Activated T-cell treated with anti-CD3 and anti-CD28 coated beads, Interleukin-2, amount 50 U/mL, for 72 hours (primary cell): ENCODE results near the gene GAB2. TPM values are rescaled to one million over a fixed set of nuclear protein-coding genes. Genes with fewer than 3 reads are reported as not detected.

ENCODE experiments used
- ATAC-seq, 2 donors: fragments of 150-1000 bp; cut with Tn5 transposase; replicated peaks in 1 of 2; 2 replicates each; pipeline ENCODE4 v1.10.0; 2021; ENCODE audit warnings: moderate library complexity in 2 of 2, mild to moderate bottlenecking in 1 of 2
- DNase-seq, 2 donors: peaks; one replicate each; pipeline ENCODE4 v3.0.0; 2021 to 2022; ENCODE audit warnings: mixed read lengths in 1 of 2
- H3K27ac Mint-ChIP-seq: one replicate; pipeline ENCODE4 v1.8.0; 2022; ENCODE audit warnings: mild to moderate bottlenecking, moderate library complexity, mixed read lengths
- H3K27me3 Mint-ChIP-seq: one replicate; pipeline ENCODE4 v1.8.0; 2022; ENCODE audit warnings: low read depth, mixed read lengths
- H3K36me3 Mint-ChIP-seq, 2 donors: one replicate each; pipeline ENCODE4 v1.8.0; 2022; ENCODE audit warnings: mixed read lengths in 2 of 2, mild to moderate bottlenecking in 1 of 2; ENCODE audit not compliant: insufficient read depth in 2 of 2
- H3K4me1 Mint-ChIP-seq: one replicate; pipeline ENCODE4 v1.8.0; 2022; ENCODE audit warnings: low read depth, mixed read lengths
- H3K4me3 Mint-ChIP-seq, 2 donors: one replicate each; pipeline ENCODE4 v1.8.0; 2022; ENCODE audit warnings: mild to moderate bottlenecking in 2 of 2, mixed read lengths in 2 of 2, moderate library complexity in 2 of 2
- H3K9me3 Mint-ChIP-seq, 2 donors: one replicate each; pipeline ENCODE4 v1.8.0; 2022; ENCODE audit warnings: mixed read lengths in 2 of 2
- total RNA-seq, 2 donors: library from RNA; stranded (reverse); gene quantifications; one replicate each; pipeline ENCODE4 v1.2.3, GENCODE V29; 2022

Gene GAB2
- total RNA-seq, 2 donors from 2014 or later: 48.0 to 51.7 TPM

DNA sequence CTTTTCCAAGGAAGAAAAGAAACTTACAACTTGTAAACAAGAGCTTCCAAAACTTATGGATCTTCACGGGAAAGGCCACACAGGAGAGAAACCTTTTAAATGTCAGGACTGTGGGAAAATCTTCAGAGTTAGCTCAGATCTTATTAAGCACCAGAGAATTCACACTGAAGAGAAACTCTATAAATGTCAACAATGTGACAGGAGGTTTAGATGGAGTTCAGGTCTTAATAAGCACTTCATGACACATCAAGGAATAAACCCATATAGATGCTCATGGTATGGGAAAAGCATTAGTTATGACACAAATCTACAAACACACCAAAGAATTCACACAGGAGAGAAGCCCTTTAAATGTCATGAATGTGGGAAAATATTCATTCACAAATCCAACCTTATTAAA is 32.4 kb downstream of the GAB2 start:
- Mint-ChIP-seq H3K36me3 (peaks cover 18 to 28% of the 10 kb centered on the region in 2 donors), H3K27me3 (no peaks in the 10 kb centered on the region), H3K27ac (no peak overlapping the region), H3K4me3 (no peak overlapping the region), H3K4me1 (no peaks in the 10 kb centered on the region), H3K9me3 (peaks cover 16% of the 10 kb centered on the region in 2 donors)
- no peak for DNase-seq
- ATAC-seq: no peak

DNA sequence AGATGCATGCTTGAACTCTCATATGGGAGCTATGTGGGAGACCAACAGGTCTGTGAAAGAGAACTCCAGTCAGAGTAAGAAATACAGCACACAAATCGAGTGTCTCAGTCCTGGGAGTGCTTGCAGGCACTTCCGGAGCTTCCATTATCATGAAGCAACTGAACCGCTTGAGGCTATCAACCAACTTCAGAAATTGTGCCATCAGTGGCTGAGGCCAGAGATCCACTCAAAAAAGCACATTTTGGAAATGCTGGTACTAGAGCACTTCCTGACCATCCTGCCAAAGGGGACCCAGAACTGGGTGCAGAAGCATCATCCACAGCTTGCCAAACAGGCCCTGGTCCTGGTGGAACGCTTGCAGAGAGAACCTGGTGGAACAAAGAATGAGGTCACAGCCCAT is 33.4 kb downstream of the GAB2 start:
- H3K4me3 Mint-ChIP-seq: no peak overlapping the region
- no peak for DNase-seq
- no peak for ATAC-seq
- peaks cover 16% of the 10 kb centered on the region in 2 donors for H3K9me3 Mint-ChIP-seq
- peaks cover 18 to 28% of the 10 kb centered on the region in 2 donors for H3K36me3 Mint-ChIP-seq
- no peaks in the 10 kb centered on the region for H3K27me3 Mint-ChIP-seq
- H3K27ac Mint-ChIP-seq: no peak overlapping the region
- peaks cover 6% of the 10 kb centered on the region for H3K4me1 Mint-ChIP-seq

DNA sequence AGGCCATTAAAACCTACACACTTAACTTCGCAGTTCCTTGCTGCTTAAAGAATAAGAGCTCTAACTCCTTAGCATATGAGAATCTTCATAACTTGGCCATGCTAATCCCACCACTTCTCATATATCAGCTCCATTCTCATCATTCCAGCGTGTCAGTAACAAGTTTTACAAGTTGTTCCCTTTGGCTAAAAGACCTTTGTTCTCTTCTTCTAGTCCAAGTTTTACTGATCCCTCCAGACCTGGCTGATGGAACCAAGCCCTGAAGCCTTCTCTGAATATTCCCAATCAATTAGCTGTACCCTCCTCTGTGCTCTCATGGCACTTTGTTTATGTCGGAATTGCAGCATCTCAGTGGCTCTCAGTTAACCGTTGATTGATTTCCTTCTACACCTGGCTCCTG is 35.8 kb downstream of the GAB2 start:
- H3K4me3 Mint-ChIP-seq: no peak overlapping the region
- H3K27me3 Mint-ChIP-seq: no peaks in the 10 kb centered on the region
- no peak for DNase-seq
- peaks cover 15 to 18% of the 10 kb centered on the region in 2 donors for H3K9me3 Mint-ChIP-seq
- H3K4me1 Mint-ChIP-seq: peaks cover 8% of the 10 kb centered on the region
- ATAC-seq: no peak
- no peak overlapping the region for H3K27ac Mint-ChIP-seq
- peaks cover 25 to 26% of the 10 kb centered on the region in 2 donors for H3K36me3 Mint-ChIP-seq

DNA sequence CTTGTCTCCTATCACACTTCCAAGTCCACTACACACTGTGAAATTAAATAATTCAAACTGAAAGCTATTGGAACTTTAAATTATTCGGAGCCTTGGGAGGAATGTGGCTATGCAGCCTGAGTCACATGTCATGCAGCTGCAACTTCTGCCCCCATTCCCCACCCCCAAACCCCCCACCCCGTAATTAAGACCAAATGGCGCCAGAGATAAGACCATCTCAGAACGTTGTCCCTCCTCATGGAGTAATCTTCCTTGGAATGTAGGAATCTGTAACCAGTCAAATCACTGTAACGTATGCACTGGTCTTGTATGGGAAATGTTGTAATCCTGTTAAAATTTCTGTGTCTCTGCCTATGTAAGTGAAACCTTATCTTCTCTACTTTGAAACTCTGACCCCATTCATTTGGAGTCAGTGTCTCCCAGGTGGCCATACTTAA is 37.0 kb downstream of the GAB2 start:
- ATAC-seq (no peak), DNase-seq (no peak)
- peaks cover 12 to 16% of the 10 kb centered on the region in 2 donors for H3K9me3 Mint-ChIP-seq
- H3K27ac Mint-ChIP-seq: no peak overlapping the region
- no peak overlapping the region for H3K4me3 Mint-ChIP-seq
- H3K27me3 Mint-ChIP-seq: no peaks in the 10 kb centered on the region
- H3K36me3 Mint-ChIP-seq: peaks cover 21 to 27% of the 10 kb centered on the region in 2 donors
- H3K4me1 Mint-ChIP-seq: peaks cover 8% of the 10 kb centered on the region

DNA sequence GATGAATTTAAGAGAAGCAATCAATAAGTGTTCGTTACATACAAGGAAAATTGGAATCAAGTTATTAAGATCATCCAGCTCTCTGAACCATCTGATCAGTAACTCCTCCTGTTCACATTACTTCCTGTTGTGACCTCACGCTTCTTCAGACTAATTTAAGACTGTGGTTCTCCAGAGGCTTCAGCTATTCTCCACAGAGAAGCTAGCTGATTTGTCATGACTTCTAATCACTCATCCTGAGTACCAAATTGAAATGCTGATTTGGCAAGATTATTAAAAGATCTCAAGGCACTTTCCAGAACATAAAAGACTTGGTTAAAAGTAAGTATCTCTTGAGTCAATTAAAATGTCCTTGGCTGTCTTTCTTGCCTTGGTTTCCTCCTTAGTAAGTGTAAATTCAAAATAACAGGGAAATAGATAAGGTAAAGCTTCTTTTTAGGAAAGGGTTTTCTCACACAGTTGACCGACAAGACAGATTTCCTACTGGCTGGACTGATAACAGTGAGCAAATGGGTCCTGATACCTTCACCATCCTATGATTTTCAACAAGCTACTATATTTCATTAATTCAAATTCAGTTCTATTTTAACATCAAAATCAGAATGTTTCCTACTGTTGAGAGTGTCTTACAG is 38.5 kb downstream of the GAB2 start:
- Mint-ChIP-seq H3K27ac (peak overlapping the region; percentile 25), H3K27me3 (no peaks in the 10 kb centered on the region), H3K4me3 (peak overlapping the region in 1 of 2 donors; percentile 36), H3K4me1 (peaks cover 8% of the 10 kb centered on the region), H3K9me3 (peaks cover under 1 to 8% of the 10 kb centered on the region in 2 donors), H3K36me3 (peaks cover 10 to 14% of the 10 kb centered on the region in 2 donors)
- DNase-seq: no peak
- peak; percentile 52 to 74 for ATAC-seq

DNA sequence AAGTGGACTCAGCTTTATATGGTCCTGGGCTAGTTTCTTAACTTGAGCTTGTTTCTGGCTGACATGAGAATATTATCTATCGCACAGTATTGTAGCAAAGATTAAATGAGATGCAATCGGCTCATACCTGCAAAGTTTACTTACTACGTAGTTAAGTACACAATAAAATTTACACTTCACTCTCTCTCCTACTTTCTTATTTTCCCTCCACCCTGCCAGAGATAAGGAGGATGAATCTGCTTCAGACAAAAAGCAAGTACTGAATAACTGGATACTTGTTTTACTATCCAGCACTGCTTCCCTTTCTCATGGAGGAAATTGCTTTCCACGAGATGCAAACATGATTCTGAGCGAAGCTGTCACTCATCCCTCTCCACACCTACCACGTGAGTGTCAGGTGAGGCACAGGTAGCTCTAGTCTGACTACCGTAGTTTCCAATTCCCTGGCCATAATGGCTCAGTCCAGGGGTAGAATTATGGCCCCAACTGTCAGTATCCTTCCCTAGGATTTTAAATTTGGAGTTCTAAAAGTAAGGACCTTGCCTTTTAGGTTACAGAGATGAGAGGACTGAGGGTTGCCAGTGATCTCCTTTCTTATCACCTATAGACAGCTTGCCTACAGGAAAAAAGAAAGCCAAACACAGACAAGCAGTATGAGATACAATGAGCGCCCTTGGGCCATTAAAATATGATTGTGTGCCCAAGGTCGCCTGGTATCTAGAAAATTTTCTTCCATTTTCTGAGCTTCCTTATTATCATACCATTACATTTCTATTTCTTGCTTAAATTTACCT is 39.8 kb downstream of the GAB2 start:
- H3K36me3 Mint-ChIP-seq: peaks cover 5 to 9% of the 10 kb centered on the region in 2 donors
- DNase-seq: no peak
- H3K27me3 Mint-ChIP-seq: no peaks in the 10 kb centered on the region
- peaks cover 0 to 5% of the 10 kb centered on the region in 2 donors for H3K9me3 Mint-ChIP-seq
- H3K4me3 Mint-ChIP-seq: no peak overlapping the region
- no peak for ATAC-seq
- peaks cover 8% of the 10 kb centered on the region for H3K4me1 Mint-ChIP-seq
- no peak overlapping the region for H3K27ac Mint-ChIP-seq

DNA sequence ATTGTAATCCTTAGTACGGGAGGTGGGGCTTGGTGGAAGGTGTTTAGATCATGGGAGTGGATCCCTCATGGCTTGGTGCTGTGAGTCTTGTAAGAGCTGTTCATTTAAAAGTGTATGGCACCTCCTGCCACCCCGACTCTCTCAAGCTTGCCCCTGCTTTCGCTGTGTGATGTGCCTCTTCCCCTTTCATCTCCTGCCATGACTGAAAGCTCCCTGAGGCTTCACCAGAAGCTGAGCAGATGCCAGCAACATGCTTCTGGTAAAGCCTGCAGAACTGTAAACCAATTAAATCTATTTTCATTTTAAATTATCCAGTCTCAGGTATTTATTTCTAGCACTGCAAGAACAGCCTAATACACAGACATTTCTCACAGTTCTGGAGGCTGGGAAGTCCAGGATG is 40.8 kb downstream of the GAB2 start:
- ATAC-seq (no peak), DNase-seq (no peak)
- no peak overlapping the region for H3K4me3 Mint-ChIP-seq
- no peak overlapping the region for H3K27ac Mint-ChIP-seq
- H3K36me3 Mint-ChIP-seq: peaks cover 5 to 9% of the 10 kb centered on the region in 2 donors
- H3K4me1 Mint-ChIP-seq: peaks cover 8% of the 10 kb centered on the region
- H3K9me3 Mint-ChIP-seq: peaks cover 0 to 5% of the 10 kb centered on the region in 2 donors
- H3K27me3 Mint-ChIP-seq: no peaks in the 10 kb centered on the region

DNA sequence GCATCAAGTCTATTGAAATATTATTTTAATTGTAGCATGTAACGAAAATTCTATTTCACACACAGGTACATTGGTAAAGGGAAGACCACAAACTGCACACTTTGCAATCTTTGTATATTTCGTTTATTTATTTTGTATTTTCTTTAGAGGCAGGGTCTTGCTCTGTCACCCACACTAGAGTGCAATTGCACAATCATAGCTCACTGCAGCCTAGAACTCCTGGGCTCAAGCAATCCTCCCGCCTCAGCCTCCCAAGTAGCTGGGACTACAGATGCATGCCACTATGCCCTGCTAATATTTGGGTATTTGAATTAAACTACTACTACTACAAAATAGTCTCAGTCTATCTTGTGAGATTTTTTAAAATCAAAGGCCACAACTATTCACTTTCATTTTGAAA is 42.7 kb downstream of the GAB2 start:
- DNase-seq (no peak), ATAC-seq (no peak)
- Mint-ChIP-seq H3K36me3 (peaks cover 3 to 9% of the 10 kb centered on the region in 2 donors), H3K27ac (no peak overlapping the region), H3K4me1 (peaks cover 13% of the 10 kb centered on the region), H3K9me3 (peaks cover 0 to 5% of the 10 kb centered on the region in 2 donors), H3K27me3 (no peaks in the 10 kb centered on the region), H3K4me3 (no peak overlapping the region)

DNA sequence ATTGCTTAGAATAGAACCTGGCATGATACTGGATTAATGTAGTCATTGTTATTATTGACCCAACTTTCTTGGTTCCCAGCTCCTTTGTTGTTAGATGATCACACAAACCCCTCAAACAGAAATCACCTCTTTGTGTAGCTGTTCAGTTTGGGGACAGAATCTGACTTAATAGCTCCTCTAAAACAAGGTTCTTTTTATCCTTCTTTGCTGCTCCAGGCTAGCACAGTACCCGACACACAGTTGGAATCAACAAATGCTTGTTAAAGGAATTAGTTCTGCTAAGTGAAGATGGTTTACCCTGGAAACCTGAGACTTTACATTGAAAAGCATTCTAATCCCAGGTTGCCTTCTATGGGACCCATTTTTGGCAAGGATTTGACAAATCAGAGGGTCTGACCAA is 43.9 kb downstream of the GAB2 start:
- Mint-ChIP-seq H3K36me3 (peaks cover 3 to 9% of the 10 kb centered on the region in 2 donors), H3K4me3 (no peak overlapping the region), H3K9me3 (peaks cover 0 to 5% of the 10 kb centered on the region in 2 donors), H3K27ac (no peak overlapping the region), H3K4me1 (peaks cover 5% of the 10 kb centered on the region), H3K27me3 (no peaks in the 10 kb centered on the region)
- DNase-seq (no peak), ATAC-seq (no peak)

DNA sequence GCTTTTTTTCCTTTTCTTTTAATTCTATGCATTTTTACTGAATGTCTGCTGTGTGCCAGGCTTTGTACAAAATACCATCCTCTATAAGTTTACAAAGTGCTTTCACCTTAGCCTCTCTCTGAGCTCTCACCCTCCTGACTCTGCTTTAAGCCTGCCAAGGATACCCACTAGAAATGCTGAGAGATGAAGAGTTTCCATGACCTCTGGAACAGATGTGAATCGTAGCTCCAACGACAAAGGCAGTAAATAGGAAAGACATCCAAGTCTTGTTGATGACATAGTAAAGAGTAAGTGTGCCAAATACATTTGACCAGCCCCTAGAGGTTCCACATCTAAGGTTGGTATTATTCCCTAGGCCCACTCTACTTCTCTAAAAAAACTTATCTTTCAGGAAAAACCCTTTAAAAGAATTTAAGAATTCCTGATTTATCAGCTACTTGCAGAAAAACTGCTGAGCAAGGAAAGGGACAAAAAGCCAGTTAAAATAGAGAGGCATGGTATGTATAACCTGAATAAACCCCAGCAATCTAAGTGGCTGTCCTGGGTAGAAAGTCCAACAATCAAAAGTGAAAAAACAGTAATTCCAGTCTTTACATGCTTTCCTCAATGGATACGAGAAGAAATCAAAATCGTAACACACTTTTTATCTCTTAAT is 45.4 kb downstream of the GAB2 start:
- no peaks in the 10 kb centered on the region for H3K27me3 Mint-ChIP-seq
- DNase-seq (no peak), ATAC-seq (no peak)
- no peak overlapping the region for H3K4me3 Mint-ChIP-seq
- H3K9me3 Mint-ChIP-seq: peaks cover 0 to 3% of the 10 kb centered on the region in 2 donors
- peaks cover 0 to 5% of the 10 kb centered on the region in 2 donors for H3K36me3 Mint-ChIP-seq
- no peak overlapping the region for H3K27ac Mint-ChIP-seq
- H3K4me1 Mint-ChIP-seq: peaks cover 5% of the 10 kb centered on the region

DNA sequence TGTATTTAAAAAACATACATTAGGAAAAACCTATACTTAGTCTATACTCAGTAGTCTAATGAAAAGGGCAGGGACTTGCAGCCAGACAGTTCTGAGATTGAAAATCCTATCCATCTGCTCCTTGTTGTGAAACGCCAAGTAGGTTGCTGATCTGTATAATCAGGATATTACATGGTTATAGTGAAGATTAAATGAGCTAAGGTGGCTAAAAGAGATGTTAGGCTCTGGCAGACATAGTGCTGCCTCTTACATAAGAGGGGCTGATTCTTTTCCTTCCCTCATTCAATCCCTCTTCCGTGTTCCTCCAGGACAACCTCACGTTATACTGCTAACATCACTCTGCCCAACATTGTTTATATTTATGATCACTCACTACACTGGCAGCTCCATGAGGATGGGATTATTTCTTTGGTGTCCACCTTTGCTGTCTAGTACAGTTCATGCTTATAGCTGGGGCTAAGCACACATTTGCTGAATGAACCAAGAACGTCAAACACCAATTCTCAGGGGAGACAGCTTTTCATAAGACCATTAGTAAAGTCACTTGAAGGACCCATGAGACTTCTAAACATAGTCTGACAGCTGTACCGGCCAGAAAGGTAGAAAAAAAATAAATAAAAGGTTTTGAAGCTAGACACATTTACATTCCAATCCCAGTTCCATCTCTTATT is 46.3 kb downstream of the GAB2 start:
- H3K9me3 Mint-ChIP-seq: no peaks in the 10 kb centered on the region

DNA sequence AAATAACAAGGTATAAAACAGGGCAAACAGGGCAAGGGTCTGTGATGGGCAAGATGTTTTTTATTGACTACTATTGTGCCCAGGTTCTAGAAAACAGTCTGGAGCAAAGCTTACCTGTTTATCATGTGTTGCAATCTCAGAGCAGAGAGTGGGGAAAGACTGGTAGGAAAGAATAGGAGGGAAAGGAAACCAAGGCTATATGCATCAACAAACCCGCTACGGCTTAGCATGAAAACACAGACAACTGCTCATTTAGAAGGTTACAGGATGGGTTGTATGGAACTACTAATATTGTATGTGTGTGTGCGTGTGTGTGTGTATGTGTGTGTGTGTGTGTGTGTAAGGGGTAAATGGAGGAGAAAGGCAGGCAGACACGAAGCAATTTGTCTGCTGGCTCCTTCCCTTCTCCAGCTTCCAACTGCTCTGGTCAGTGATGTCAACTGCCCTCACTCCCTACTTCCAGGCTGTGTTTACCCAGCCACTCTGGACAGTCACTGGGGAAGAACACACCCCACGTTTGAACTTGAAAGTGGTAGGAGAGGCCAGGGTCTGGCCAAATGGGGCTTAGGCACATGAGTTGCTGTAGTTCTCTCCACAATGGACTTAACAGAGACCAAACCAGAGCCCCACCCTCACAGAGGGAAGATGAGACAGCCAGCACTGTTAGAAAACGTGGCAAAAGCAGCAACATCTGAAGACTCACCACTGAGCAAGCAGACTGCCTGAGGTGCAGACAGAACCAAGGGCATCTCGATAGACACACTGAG is 47.0 kb downstream of the GAB2 start:
- H3K36me3 Mint-ChIP-seq: no peaks in the 10 kb centered on the region
- H3K9me3 Mint-ChIP-seq: no peaks in the 10 kb centered on the region
- ATAC-seq (no peak), DNase-seq (no peak)
- no peak overlapping the region for H3K4me3 Mint-ChIP-seq
- no peaks in the 10 kb centered on the region for H3K27me3 Mint-ChIP-seq
- H3K4me1 Mint-ChIP-seq: peaks cover 5% of the 10 kb centered on the region
- H3K27ac Mint-ChIP-seq: peak overlapping the region; percentile 11

More for the DNA sequence above, 46.3 kb downstream of the GAB2 start:
- Mint-ChIP-seq H3K27ac (no peak overlapping the region), H3K4me1 (peaks cover 5% of the 10 kb centered on the region), H3K27me3 (no peaks in the 10 kb centered on the region), H3K36me3 (no peaks in the 10 kb centered on the region), H3K4me3 (no peak overlapping the region)
- no peak for DNase-seq
- ATAC-seq: no peak
